NOMO-1 treated with DMSO at 0.1 percent for 48 hours (cell line): Measurements from ENCODE around the gene ZNF619.
"Not testable (repeated sequence)": the region's sequence is repeated elsewhere in the genome, so short reads cannot be mapped to it uniquely, and the experiment has no call there.

Experiments used
- DNase-seq: peaks from one replicate; lab custom pipeline; 2025; ENCODE audit not compliant: unreplicated experiment; lab: John Stamatoyannopoulos, UW

Gene ZNF619

DNA sequence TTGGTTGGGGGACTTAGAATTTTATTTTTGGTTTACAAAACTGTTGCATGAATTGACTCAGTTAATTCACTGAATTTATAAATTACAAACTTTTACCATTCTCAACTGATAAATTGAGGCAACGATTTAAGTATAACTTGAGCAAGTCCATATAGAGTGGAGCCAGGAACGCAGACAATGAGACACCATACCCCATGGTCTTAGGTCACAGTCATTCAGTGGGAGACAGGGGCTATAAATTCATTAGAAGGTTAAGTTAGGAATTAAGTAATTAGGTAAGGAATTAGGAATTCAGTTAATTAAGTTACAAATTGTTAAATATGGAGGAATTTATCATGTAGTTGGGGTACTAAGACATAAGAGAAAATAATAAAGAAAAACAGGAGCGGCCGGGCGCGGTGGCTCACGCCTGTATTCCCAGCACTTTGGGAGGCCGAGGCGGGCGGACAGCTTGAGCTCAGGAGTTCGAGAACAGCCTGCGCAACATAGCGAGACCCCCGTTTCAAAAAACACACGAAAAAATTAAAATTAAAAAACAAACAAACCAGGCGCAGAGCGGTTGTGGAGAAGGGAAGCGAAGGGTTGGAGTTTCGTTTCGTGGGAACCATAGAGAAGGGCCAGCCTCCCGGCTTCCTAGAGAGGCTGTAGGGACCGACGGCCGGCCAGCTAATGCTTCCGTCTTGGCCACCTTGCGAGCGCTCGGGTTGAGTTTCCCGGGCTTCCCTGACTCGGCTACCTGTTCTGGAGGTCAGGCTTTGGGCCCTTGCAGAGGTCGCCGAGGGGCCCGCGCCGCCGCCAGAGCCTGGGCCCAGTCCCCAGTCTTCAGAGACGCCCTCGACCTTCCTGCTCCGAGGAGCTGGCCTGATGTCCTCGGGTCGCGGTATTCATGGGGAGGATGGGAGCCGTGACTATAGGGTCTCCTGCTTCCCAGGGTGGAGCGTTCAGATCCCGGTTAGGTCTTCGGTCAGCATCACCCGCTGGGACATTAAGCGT lies at the start of gene ZNF619:
ZNF619 (plus strand) TSS at position 645 of the 993 bp plus-strand sequence. CDS start 858 bp downstream, outside the sequence.
- peak; percentile 74 for DNase-seq

DNA sequence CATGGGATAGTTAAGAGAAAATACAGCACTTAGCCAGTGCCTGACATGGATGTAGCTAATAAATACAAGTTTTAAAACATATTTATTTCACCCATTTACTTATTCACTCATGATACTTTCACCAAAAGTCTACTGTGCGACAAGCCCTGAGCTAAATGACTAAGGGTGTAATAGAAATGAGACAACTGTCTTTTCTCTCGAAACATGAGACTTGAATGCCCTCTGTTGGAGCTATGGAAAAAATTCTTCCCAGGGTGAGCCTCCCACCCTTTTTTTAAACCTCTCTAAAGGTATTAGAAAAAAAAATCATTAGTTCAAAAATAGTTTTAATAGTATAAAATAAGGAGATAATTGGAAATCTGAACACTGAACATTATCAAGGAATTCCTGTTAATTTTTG lies 44.1 kb upstream of the ZNF619 start:
- DNase-seq: no peak

GRCh38 chr3:40437889-40438288 lies 39.0 kb upstream of the ZNF619 start:
- DNase-seq: no peak

GRCh38 chr3:40445062-40445461 lies 31.9 kb upstream of the ZNF619 start:
- DNase-seq: no peak

- no peak for DNase-seq
These were observed 31.0 kb upstream of the ZNF619 start for GRCh38 chr3:40445880-40446279.

GRCh38 chr3:40450438-40450837 lies 26.5 kb upstream of the ZNF619 start:
- DNase-seq: no peak

- DNase-seq: no peak
These were observed 25.4 kb upstream of the ZNF619 start for GRCh38 chr3:40451551-40451950.

- DNase-seq: peak; percentile 26
These were observed 24.9 kb upstream of the ZNF619 start for GRCh38 chr3:40452057-40452456.

GRCh38 chr3:40452562-40452875 lies 24.4 kb upstream of the ZNF619 start:
- DNase-seq: no peak

GRCh38 chr3:40452876-40453730 lies 23.8 kb upstream of the ZNF619 start:
- DNase-seq: peak; percentile 100

DNA sequence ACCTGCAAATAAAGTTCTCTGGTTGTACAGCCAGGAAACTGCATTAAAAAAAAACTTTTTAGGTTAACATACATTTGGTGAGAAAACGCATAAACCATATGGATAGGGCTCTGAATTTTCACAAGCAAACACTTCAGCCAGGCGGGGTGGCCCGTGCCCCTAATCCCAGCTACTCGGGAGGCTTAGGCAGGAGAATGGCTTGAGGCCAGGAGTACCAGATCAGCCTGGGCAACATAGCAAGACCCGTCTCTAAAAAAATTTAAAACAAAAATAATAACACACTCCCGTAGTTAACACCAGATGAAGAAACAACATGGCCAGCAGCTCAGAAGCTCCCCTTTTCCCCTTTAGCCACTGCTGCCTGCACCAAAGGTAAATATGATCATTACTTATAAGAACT lies 23.0 kb upstream of the ZNF619 start:
- DNase-seq: no peak

DNA sequence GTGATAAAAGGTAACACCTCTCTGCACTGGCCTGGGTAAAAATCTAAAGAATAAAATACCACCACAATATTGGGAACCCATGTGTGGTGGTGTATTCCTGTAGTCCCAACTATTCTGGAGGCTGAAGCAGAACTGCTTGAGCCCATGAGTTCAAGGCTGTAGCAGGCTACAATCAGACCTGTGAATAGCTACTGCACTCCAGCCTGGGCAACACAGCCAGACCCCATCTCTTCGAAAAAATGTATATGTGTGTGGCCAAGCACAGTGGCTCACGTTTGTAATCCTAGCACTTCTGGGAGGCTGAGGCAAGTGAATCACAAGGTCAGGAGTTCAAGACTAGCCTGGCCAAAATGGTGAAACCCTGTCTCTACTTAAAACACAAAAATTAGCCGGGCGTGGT lies 21.6 kb upstream of the ZNF619 start:
- DNase-seq: no peak

DNA sequence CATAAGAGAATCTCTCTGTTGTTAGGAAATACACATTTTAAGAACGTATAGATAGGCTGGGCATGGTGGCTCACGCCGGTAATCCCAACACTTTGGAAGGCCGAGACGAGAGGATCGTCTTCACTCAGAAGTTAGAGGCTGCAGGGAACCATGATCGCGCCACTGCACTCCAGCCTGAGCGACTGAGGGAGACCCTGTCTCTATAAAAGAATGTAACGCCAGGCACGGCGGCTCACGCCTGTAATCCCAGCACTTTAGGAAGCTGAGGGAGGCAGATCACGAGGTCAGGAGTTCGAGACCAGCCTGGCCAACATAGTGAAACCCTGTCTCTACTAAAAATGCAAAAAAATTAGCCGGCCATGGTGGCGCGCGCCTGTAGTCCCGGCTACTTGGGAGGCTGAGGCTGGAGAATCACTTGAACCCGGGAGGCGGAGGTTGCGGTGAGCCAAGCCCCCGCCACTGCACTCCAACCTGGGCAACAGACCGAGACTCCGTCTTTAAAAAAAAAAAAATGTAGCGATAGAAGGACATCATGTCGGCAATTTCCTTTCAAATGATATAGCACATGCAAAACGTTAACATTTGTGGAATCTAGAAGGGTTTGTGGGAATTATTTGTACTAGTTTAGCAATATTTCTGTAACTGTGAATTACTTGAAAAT lies 20.5 kb upstream of the ZNF619 start:
- DNase-seq: no peak

DNA sequence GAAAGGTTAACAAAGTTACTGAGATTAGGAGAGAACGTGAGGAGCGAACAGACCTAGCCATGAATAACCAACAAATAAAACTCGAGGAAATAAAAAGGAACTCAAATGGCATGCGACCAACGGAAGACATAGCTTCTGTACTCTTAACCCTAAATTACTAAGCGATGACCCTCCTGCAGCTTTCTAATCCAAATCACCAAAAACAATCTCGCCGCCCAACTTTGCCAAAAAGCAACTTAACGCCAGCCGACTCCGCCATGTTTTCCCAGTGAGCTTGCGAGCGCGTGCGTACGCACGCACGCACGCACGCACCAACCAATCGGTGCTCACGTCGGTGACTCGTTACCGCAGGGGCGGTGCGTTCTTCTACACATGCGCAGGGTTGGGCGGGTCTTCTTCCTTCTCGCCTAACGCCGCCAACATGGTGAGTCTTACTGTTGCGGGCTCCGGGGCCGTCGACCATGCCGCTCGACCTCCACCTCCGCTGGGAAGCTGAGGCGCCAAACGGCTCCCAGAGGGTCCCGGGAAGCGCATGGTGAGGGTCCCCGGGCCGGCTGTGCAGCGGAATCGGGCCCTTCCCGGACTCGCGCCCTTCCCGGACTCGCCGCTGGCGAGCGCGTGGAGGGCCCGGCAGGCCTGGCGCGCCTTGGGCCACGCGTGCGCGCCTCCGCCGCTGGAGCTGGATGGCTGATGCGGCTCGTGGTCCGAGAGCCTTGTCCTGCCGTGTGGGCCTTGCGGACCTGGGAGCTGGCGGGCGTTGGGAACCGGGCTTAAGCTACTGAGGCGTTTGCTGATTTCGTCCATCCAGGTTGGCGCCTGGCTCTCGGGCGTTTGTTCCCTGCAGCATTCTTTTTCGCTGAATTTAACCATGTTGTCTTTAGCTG lies 19.7 kb upstream of the ZNF619 start, which contains the start of gene RPL14:
RPL14 (plus strand) TSS at position 400 of the 884 bp plus-strand sequence; CDS start at position 533, 133 bp downstream.
- DNase-seq: peak; percentile 88

- DNase-seq: no peak
These were observed 18.4 kb upstream of the ZNF619 start for GRCh38 chr3:40458473-40458872.

GRCh38 chr3:40460481-40460880 lies 16.4 kb upstream of the ZNF619 start:
- not testable (repeated sequence) for DNase-seq

GRCh38 chr3:40461161-40461560 lies 15.8 kb upstream of the ZNF619 start:
- DNase-seq: no peak

DNA sequence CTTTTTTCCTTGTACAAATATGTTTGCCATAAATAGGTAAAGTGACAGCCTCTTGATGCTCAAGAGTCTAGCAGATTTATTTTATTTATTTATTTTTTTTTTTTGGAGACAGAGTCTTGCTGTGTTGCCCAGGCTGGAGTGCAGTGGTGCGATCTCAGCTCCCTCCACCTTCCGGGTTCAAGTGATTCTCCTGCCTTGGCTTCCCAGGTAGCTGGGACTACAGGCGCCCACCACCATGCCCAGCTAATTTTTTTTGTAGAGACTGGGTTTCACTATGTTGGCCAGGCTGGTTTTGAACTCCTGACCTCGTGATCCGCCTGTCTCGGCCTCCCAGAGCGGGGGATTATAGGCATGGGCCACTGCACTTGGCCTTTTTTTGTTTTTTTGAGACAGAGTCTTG lies 14.1 kb upstream of the ZNF619 start:
- DNase-seq: not testable (repeated sequence)

GRCh38 chr3:40463579-40463978 lies 13.3 kb upstream of the ZNF619 start:
- DNase-seq: no peak
